Mammary epithelial cell (primary cell): Measurements from ENCODE around the gene FGFRL1.

Experiments
- EZH2 ChIP-seq: IDR thresholded peaks from 2 replicates; pipeline ENCODE4 v1.6.1; 2012; ENCODE audit warnings: low read length, inconsistent platforms, borderline replicate concordance
- TF ChIP-seq, protein P1 (sequence below), 2 donors: IDR thresholded peaks in 1 of 2; conservative IDR thresholded peaks in 1 of 2; 2 replicates each; pipeline ENCODE4 v1.5.1; 2011 to 2012; ENCODE audit warnings: inconsistent platforms in 2 of 2, low read length in 2 of 2, mild to moderate bottlenecking in 2 of 2, control low read depth in 1 of 2, low read depth in 1 of 2; ENCODE audit not compliant: insufficient read depth in 1 of 2; ENCODE audit errors: extremely low read depth in 1 of 2

DNA sequence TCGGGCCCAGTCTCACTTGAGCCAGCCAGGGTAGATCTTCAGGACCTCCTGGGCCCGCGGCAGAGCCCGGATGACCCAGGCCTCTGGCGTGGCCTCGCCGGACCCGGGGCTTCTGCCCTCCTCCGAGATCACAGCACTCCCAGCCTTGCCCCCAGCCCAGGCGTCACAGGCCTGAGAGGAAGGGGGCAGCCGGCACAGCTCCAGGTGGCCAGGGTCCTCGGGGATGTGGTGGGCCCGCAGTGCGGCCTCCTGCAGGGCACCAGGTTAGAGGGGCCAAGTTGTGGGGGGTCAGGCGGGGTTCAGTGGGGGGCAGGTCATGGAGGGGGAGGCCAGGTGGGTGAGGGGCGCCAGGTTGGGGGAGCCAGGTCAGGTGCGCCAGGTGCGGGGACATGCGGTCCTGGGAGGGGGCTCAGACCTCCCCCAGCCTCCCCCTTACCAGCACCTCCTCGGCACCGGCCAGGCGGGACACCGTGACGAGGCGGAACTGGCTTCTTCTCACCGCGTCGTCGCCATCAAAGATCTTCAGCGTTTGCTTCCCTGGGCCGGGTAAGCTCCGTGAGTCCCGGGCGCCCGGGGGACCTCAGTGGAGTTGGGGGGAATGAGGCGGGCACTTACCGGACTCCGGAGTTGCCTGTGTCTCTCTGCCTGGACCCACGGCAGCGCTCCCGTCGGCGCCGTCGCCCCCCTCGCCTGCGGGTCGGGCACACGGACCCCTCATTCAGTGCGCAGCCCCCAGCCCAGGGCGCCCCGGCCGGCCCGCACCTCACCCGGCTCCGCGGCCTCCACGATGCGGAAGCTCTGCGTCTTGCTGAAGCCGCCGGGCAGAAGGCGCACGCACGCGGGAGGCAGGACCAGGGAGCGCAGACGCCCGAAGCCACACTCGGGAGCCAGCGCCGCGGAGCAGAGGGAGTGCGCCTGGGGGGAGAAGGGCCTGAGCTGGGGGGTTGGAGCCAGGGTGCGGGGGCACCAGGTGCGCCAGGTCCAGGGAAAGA is 44.0 kb upstream of the FGFRL1 start:
- TF ChIP-seq, protein P1, sequence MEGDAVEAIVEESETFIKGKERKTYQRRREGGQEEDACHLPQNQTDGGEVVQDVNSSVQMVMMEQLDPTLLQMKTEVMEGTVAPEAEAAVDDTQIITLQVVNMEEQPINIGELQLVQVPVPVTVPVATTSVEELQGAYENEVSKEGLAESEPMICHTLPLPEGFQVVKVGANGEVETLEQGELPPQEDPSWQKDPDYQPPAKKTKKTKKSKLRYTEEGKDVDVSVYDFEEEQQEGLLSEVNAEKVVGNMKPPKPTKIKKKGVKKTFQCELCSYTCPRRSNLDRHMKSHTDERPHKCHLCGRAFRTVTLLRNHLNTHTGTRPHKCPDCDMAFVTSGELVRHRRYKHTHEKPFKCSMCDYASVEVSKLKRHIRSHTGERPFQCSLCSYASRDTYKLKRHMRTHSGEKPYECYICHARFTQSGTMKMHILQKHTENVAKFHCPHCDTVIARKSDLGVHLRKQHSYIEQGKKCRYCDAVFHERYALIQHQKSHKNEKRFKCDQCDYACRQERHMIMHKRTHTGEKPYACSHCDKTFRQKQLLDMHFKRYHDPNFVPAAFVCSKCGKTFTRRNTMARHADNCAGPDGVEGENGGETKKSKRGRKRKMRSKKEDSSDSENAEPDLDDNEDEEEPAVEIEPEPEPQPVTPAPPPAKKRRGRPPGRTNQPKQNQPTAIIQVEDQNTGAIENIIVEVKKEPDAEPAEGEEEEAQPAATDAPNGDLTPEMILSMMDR (conservative IDR thresholded peaks at IDR 0.05 in 1 of 2, IDR thresholded peaks at IDR 0.05 in 1 of 2; ENCODE audit: extremely low read depth in 1 of 2, insufficient read depth in 1 of 2, low read depth in 1 of 2, low read length in 2 of 2), result no peak
- TF ChIP-seq EZH2, result no peak
